Testis (tissue), 2 donors: ENCODE measurements around the gene SVIL.

Experiments
- POLR2A ChIP-seq: fragments of 450-650 bp; IDR thresholded peaks from one replicate; pipeline ENCODE4 v1.6.1; 2017; ENCODE audit warnings: antibody characterized with exemption, mild to moderate bottlenecking, moderate library complexity
- TF ChIP-seq, protein P1 (sequence below), 3 experiments: fragments of 450-650 bp in 2 of 3; fragments of 200-600 bp in 1 of 3; sonication (generic) in 1 of 3; IDR thresholded peaks; one replicate each; pipeline ENCODE4 v1.5.1; 2016 to 2019; ENCODE audit warnings: antibody characterized with exemption in 3 of 3, mild to moderate bottlenecking in 2 of 3, moderate library complexity in 1 of 3

GRCh38 chr10:29414501-29414900 lies 220.3 kb downstream of the SVIL start:
- TF ChIP-seq, protein P1, sequence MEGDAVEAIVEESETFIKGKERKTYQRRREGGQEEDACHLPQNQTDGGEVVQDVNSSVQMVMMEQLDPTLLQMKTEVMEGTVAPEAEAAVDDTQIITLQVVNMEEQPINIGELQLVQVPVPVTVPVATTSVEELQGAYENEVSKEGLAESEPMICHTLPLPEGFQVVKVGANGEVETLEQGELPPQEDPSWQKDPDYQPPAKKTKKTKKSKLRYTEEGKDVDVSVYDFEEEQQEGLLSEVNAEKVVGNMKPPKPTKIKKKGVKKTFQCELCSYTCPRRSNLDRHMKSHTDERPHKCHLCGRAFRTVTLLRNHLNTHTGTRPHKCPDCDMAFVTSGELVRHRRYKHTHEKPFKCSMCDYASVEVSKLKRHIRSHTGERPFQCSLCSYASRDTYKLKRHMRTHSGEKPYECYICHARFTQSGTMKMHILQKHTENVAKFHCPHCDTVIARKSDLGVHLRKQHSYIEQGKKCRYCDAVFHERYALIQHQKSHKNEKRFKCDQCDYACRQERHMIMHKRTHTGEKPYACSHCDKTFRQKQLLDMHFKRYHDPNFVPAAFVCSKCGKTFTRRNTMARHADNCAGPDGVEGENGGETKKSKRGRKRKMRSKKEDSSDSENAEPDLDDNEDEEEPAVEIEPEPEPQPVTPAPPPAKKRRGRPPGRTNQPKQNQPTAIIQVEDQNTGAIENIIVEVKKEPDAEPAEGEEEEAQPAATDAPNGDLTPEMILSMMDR (IDR thresholded peaks at IDR 0.05): no peak
- no peak for TF ChIP-seq POLR2A
